Endothelial cell of hepatic sinusoid (primary cell): Measurements from ENCODE around the gene ACOX3.
"Not testable (repeated sequence)": the region's sequence is repeated elsewhere in the genome, so short reads cannot be mapped to it uniquely, and the experiment has no call there.

ENCODE experiments used
- in situ Hi-C: cut with HindIII; loops from 2 replicates; pipeline ENCODE4 v1.10.0; 2017; ENCODE audit warnings: low sequenced_read_pairs

ACOX3 gene

GRCh38 chr4:8435656-8436121 is 4.8 kb downstream of the ACOX3 start:
- in situ Hi-C loops: no loop called here

- in situ Hi-C loops: no loop called here
These were observed 6.1 kb downstream of the ACOX3 start for GRCh38 chr4:8434251-8435073.

GRCh38 chr4:8433136-8433535 is 7.4 kb downstream of the ACOX3 start:
- in situ Hi-C loops: no loop called here

- in situ Hi-C loops: no loop called here
These were observed 9.0 kb downstream of the ACOX3 start for GRCh38 chr4:8431553-8431952.

- in situ Hi-C loops: no loop called here
These were observed 12.0 kb downstream of the ACOX3 start for GRCh38 chr4:8428288-8429097.

GRCh38 chr4:8427761-8428287 is 12.7 kb downstream of the ACOX3 start:
- in situ Hi-C loops: no loop called here

- in situ Hi-C loops: no loop called here
These were observed 13.3 kb downstream of the ACOX3 start for GRCh38 chr4:8427262-8427661.

GRCh38 chr4:8422786-8423185 is 17.7 kb downstream of the ACOX3 start:
- in situ Hi-C loops: no loop called here

DNA sequence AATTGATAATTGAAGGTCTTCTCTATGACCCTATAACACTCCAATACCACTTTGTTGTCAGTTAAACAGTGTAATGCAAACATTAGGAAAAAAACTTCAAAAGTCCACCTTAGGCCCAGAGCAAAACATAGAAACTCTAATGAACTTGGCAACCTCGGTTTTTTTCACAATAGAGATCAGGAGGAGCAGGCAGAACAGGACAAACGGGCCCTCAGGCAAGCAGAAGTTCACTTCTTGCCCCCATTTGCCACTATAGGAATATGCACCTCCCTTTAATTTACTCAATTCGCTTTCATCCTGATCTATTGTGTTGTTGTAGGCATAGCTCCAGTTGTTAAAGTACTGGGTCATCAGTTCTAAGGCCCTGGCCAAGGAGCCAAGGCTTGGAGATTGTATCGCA is 18.2 kb downstream of the ACOX3 start:
- in situ Hi-C loops: no loop called here

GRCh38 chr4:8420151-8420550 is 20.4 kb downstream of the ACOX3 start:
- in situ Hi-C loops: not testable (repeated sequence)

DNA sequence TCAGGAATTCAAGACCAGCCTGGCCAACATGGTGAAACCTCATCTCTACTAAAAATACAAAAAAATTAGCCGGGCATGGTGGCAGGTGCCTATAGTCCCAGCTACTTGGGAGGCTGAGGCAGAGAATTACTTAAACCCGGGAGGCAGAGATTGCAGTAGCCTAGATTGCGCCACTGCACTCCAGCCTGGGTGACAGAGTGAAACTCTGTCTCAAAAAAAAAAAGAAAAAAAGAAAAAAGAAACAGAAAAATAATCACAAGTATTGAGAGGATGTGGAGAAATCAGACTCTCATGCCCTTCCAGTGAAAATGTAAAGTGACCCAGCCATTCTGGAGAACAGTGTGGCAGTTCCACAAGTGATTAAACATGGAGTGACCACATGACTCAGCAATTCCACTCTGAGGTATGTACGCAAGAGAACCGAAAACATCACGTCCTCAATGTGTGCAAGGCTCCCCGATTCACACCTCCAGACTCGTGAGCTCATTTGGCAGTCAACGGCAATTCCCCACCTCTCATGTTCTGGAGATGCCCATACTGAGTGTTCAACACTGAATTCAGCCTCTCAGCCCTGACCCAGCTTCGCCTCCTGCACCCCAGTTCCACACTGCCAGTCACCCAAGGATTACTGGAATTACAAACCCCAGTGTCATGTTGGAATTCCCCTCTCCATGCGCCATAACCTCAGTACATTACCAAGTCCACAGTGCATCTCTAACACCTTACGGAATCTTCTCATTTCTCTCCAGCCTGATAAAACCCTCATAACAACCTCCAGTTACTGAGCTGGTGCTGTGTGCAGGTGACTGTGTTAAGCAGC is 21.1 kb downstream of the ACOX3 start:
- in situ Hi-C loops: no loop called here

DNA sequence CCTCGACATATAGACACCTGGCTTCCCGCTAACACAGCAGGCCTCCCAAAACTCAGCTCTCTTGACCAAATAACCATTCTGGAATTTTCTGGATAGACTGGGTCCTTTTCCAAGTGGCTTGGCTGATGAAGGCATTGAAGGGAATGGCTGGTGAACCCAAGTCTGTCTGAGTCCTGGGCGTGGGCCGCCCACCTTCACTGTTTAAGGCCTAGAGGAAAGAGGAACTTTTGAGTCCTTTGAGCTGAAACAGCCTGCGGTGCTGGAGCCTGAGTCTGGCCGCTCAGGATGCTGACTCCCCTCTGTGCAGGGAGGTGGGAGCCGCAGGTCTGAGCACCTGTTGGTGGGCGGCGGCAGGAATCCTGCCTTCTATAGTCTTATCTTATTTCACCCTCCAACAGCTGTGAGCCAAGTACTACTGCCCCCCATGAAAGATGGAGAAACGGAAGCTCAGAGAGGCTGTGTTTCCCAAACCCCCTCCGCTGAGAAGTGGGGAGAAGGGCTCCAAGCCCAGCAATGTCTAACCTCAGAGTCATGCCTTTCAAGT is 23.4 kb downstream of the ACOX3 start:
- in situ Hi-C loops: no loop called here

GRCh38 chr4:8414377-8414776 is 26.1 kb downstream of the ACOX3 start:
- in situ Hi-C loops: no loop called here

DNA sequence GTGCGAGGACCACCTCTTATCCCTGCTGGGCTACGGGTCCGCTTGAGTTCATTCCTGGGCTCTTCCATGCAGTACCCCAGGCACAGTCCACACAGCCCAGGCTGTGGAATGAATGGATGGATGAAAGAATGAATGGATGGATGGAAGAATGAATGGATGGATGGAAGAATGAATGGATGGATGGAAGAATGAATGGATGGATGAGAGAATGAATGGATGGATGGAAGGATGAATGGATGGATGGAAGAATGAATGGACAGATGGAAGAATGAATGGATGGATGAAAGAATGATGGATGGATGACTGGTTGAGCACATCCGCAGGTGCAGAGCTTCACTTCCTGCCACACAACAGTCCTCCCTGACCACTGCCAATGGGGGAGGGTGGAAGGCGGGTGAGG is 28.2 kb downstream of the ACOX3 start:
- in situ Hi-C loops: no loop called here

GRCh38 chr4:8411351-8412180 is 29.0 kb downstream of the ACOX3 start:
- in situ Hi-C loops: no loop called here

- in situ Hi-C loops: no loop called here
These were observed 29.8 kb downstream of the ACOX3 start for GRCh38 chr4:8410641-8411271.

DNA sequence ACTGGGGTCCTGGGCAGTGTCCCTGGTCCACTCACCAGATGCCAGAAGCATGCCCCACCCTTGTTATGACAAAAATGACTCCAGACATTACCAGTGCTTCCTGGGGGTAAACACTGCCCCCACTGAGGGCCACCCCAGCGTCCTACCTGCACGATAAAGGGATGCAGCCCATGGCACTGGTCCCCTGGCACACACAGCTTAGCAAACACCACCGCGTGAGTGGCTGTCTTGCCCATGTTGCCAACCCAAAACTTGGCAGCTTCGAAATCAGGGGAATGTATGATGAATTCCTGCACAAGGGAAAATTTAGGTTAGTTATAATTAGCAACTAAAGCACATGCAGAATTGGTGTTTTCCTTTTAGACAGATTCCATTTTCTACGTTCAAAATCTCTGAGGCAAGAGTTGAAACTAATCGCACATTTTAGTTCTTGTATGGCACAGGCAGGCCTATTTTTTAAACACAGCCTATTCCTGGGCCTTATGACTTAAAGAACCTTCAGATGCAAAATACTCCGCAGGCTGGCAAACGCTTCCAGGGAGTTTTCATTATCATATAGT is 30.4 kb downstream of the ACOX3 start:
- in situ Hi-C loops: no loop called here

DNA sequence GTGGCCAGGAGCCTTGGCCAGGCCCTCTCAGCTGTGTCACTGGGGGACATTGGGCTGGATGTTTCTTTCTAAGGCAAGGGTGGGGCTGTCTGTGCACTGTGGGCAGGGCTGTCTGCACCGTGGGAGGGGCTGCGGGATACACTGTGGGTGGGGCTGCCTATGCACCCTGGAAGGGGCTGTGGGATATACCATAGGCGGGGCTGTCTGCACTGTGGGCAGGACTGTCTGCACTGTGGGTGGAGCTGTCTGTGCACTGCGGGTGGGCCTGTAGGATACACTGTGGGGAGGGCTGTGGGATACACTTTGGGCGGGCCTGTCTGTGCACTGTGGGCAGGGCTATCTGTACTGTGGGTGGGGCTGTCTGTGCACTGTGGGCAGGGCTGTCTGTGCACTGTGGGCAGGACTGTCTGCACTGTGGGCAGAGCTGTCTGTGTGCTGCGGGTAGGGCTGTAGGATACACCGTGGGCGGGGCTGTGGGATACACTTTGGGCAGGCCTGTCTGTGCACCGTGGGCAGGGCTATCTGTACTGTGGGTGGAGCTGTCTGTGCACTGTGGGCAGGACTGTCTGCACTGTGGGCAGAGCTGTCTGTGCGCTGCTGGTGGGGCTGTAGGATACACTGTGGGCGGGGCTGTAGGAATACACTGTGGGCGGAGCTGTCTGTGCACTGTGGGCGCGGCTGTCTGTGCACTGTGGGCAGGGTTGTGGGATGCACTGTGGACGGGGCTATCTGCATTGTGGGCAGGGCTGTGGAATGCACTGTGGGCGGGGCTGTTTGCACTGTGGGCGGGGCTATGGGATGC is 31.1 kb downstream of the ACOX3 start:
- in situ Hi-C loops: loop anchor here (5.0 kb wide), 1 partner anchor 142 kb away; the partner anchor contains the start of gene HTRA3
